Airway epithelial cell (primary cell): ENCODE data around the gene CSNK1A1L. TPM values are rescaled to one million over a fixed set of nuclear protein-coding genes. Genes with fewer than 3 reads are reported as not detected.

Experiments used
- total RNA-seq: library from RNA; depleted of rRNA; stranded (reverse); fragments of >200 nt; gene quantifications from 2 replicates; pipeline ENCODE4 v1.2.3, GENCODE V29; 2015

The CSNK1A1L gene
- not detected in 2 replicates for total RNA-seq

GRCh38 chr13:37105251-37105714 lies at the start of gene CSNK1A1L:
TSS of gene CSNK1A1L (minus strand) at chr13:37105664. CDS start at chr13:37105256, 408 bp downstream.

GRCh38 chr13:37058910-37059847 lies 46.3 kb downstream of the CSNK1A1L start, which contains the start of gene SUPT20H:
TSS of gene SUPT20H (minus strand) at chr13:37059688. CDS start at chr13:37051490, 8,198 bp downstream.

Other genes with a start within 250 kb of the CSNK1A1L start
- 1.3 and 2.2 TPM in 2 replicates for gene SMAD9, start 185.4 kb downstream of the CSNK1A1L start, total RNA-seq
- 28.4 and 33.9 TPM in 2 replicates for gene ALG5, start 106.3 kb downstream of the CSNK1A1L start, total RNA-seq
- gene EXOSC8, start 104.9 kb downstream of the CSNK1A1L start, total RNA-seq, result 54.2 and 56.9 TPM in 2 replicates
- 17.7 and 29.3 TPM in 2 replicates for gene SUPT20H, start 46.0 kb downstream of the CSNK1A1L start, total RNA-seq